ENCODE measurements around the gene ELL2. TPM values are rescaled to one million over a fixed set of nuclear protein-coding genes. Genes with fewer than 3 reads are reported as not detected.

ELL2 gene
- total RNA-seq, 1 experiment from 2014 or later = 27.5 TPM

GRCh38 chr5:95928724-95929253 is 32.9 kb downstream of the ELL2 start:
- Histone ChIP-seq H3K9me3 (ENCODE audit: control insufficient read depth, low read depth, low read length) (no peaks in the 10 kb centered on the region), H4K8ac (replicated peaks; ENCODE audit: insufficient read length, low read depth, low read length) (no peak overlapping the region), H3K4me1 (ENCODE audit: insufficient read depth, low read length) (no peaks in the 10 kb centered on the region), H4K20me1 (ENCODE audit: control insufficient read depth, insufficient read depth, insufficient read length) (no peaks in the 10 kb centered on the region), H4K5ac (ENCODE audit: insufficient read length, low read depth, low read length) (no peak overlapping the region), H3T11ph (ENCODE audit: low read length) (no peak overlapping the region), H3K27ac (ENCODE audit: insufficient read length, low read depth, low read length) (no peak overlapping the region), H3K14ac (ENCODE audit: insufficient read depth, low read length) (no peak overlapping the region), H3K4ac (ENCODE audit: low read depth, low read length) (no peak overlapping the region), H2BK20ac (ENCODE audit: low read depth, low read length, poor library complexity, severe bottlenecking) (no peak overlapping the region), H2BK15ac (ENCODE audit: low read depth, low read length) (no peak overlapping the region), H4K91ac (ENCODE audit: insufficient read length, low read depth, low read length) (no peak overlapping the region), H2AK5ac (ENCODE audit: insufficient read length, low read length) (no peak overlapping the region), H3K79me2 (ENCODE audit: insufficient read depth, low read length) (no peaks in the 10 kb centered on the region), H3K9ac (ENCODE audit: extremely low read depth, insufficient read length, low read length) (no peak overlapping the region), H2BK120ac (ENCODE audit: low read depth, low read length, poor library complexity, severe bottlenecking) (no peak overlapping the region), H3K79me1 (ENCODE audit: insufficient read depth, low read depth, low read length, poor library complexity, severe bottlenecking) (no peaks in the 10 kb centered on the region), H2AFZ (ENCODE audit: low read length) (no peak overlapping the region), H3K23me2 (ENCODE audit: insufficient read length, low read depth, low read length, poor library complexity, severe bottlenecking) (no peaks in the 10 kb centered on the region), H2BK12ac (ENCODE audit: insufficient read length, low read depth, low read length) (no peak overlapping the region), H2BK5ac (ENCODE audit: insufficient read length, low read length) (no peak overlapping the region), H3K27me3 (ENCODE audit: insufficient read depth, low read length) (no peaks in the 10 kb centered on the region), H3K18ac (ENCODE audit: insufficient read length, low read depth, low read length) (no peak overlapping the region), H3K4me2 (ENCODE audit: insufficient read depth, insufficient read length, low read length) (no peak overlapping the region), H3K56ac (ENCODE audit: insufficient read length, low read depth, low read length) (no peak overlapping the region), H3K23ac (ENCODE audit: insufficient read length, low read depth, low read length) (no peak overlapping the region)
- H3K27me3 Mint-ChIP-seq (ENCODE audit: low read depth) = no peaks in the 10 kb centered on the region
- peaks cover 8 to 9% of the 10 kb centered on the region in 2 experiments for H3K4me1 Mint-ChIP-seq
- no peak overlapping the region for H3K4me3 Mint-ChIP-seq
- no CpG with 5 or more reads among the region's 7 CpGs for WGBS (ENCODE audit: extremely low coverage, insufficient read length, low lambda C conversion rate)
- DNase-seq = no peak
- peak overlapping the region in 2 of 3 experiments; percentile 13 to 72; a peak in 3 of 7 replicates for H3K27ac Mint-ChIP-seq
- no peaks in the 10 kb centered on the region for H3K9me3 Mint-ChIP-seq
- H3K36me3 Mint-ChIP-seq (ENCODE audit: insufficient read depth in 1 of 3, low read depth in 3 of 3) = no peaks in the 10 kb centered on the region; a peak in 1 of 7 replicates
- TF ChIP-seq CTCF (conservative IDR thresholded peaks at IDR 0.05) = no peak
